ENCODE measurements around the gene RUNX1. TPM values are rescaled to one million over a fixed set of nuclear protein-coding genes. Genes with fewer than 3 reads are reported as not detected.

The RUNX1 gene
- total RNA-seq, 1 donor from 2014 or later, result 2.0 TPM

GRCh38 chr21:34992736-34993398, 56.2 kb downstream of the RUNX1 start:
- no peak for DNase-seq

- no peak for DNase-seq
Measured at GRCh38 chr21:34992180-34992579, 56.9 kb downstream of the RUNX1 start.

GRCh38 chr21:34991366-34991957, 57.6 kb downstream of the RUNX1 start:
- DNase-seq, result no peak

GRCh38 chr21:34990842-34991241, 58.3 kb downstream of the RUNX1 start:
- DNase-seq, result no peak

- no peak for DNase-seq
Measured at GRCh38 chr21:34989337-34990151, 59.6 kb downstream of the RUNX1 start.

GRCh38 chr21:34988625-34989024, 60.5 kb downstream of the RUNX1 start:
- no peak for DNase-seq

GRCh38 chr21:34988139-34988538, 61.0 kb downstream of the RUNX1 start:
- no peak for DNase-seq

GRCh38 chr21:34987501-34988072, 61.5 kb downstream of the RUNX1 start:
- DNase-seq, result no peak

GRCh38 chr21:34986561-34987500, 62.3 kb downstream of the RUNX1 start:
- DNase-seq, result no peak

GRCh38 chr21:34984356-34985058, 64.6 kb downstream of the RUNX1 start:
- DNase-seq, result no peak

GRCh38 chr21:34983680-34984086, 65.4 kb downstream of the RUNX1 start:
- no peak for DNase-seq

- DNase-seq, result no peak
Measured at GRCh38 chr21:34981791-34982190, 67.3 kb downstream of the RUNX1 start.

- DNase-seq, result no peak
Measured at GRCh38 chr21:34980423-34981115, 68.5 kb downstream of the RUNX1 start.

GRCh38 chr21:34979383-34979782, 69.7 kb downstream of the RUNX1 start:
- DNase-seq, result no peak

GRCh38 chr21:34977333-34977732, 71.8 kb downstream of the RUNX1 start:
- DNase-seq, result no peak

- DNase-seq, result no peak
Measured at GRCh38 chr21:34974162-34974981, 74.7 kb downstream of the RUNX1 start.

GRCh38 chr21:34973685-34974084, 75.4 kb downstream of the RUNX1 start:
- DNase-seq, result no peak

GRCh38 chr21:34971656-34972055, 77.4 kb downstream of the RUNX1 start:
- DNase-seq, result no peak

- DNase-seq, result no peak
Measured at GRCh38 chr21:34970566-34970965, 78.5 kb downstream of the RUNX1 start.

- no peak for DNase-seq
Measured at GRCh38 chr21:34970167-34970500, 79.0 kb downstream of the RUNX1 start.
